Activated naive CD4-positive, alpha-beta T cell treated with anti-CD3 and anti-CD28 coated beads, Interleukin-2, amount 10 ng/mL, durations not matched to agents 7 days and 5 days (primary cell): Measurements from ENCODE around the gene VILL.
A peak's percentile ranks its signal among the peaks of the same experiment; 100 is the strongest.
"Not testable (repeated sequence)": the region's sequence is repeated elsewhere in the genome, so short reads cannot be mapped to it uniquely, and the experiment has no call there.

Experiments used
- CTCF ChIA-PET: fragments of 350-600 bp; sonication (Branson Sonifier 250); formaldehyde crosslinking; loops from one replicate; lab custom pipeline; 2021; ENCODE audit warnings: antibody characterized with exemption; lab: Charles Lee
- DNase-seq: peaks from one replicate; pipeline ENCODE4 v3.0.0-alpha.2; 2020
- H3K27ac Mint-ChIP-seq: one replicate; pipeline ENCODE4 v1.8.0; 2021; ENCODE audit warnings: mild to moderate bottlenecking, moderate library complexity, mixed read lengths
- H3K27me3 Mint-ChIP-seq: one replicate; pipeline ENCODE4 v1.8.0; 2021; ENCODE audit warnings: mild to moderate bottlenecking, mixed read lengths
- H3K36me3 Mint-ChIP-seq: one replicate; pipeline ENCODE4 v1.8.0; 2021; ENCODE audit warnings: mixed read lengths
- H3K4me1 Mint-ChIP-seq: one replicate; pipeline ENCODE4 v1.8.0; 2021; ENCODE audit warnings: mixed read lengths
- H3K4me3 Mint-ChIP-seq: one replicate; pipeline ENCODE4 v1.8.0; 2021; ENCODE audit warnings: mild to moderate bottlenecking, moderate library complexity, mixed read lengths
- H3K9me3 Mint-ChIP-seq: one replicate; pipeline ENCODE4 v1.8.0; 2021; ENCODE audit warnings: mixed read lengths

The VILL gene

DNA sequence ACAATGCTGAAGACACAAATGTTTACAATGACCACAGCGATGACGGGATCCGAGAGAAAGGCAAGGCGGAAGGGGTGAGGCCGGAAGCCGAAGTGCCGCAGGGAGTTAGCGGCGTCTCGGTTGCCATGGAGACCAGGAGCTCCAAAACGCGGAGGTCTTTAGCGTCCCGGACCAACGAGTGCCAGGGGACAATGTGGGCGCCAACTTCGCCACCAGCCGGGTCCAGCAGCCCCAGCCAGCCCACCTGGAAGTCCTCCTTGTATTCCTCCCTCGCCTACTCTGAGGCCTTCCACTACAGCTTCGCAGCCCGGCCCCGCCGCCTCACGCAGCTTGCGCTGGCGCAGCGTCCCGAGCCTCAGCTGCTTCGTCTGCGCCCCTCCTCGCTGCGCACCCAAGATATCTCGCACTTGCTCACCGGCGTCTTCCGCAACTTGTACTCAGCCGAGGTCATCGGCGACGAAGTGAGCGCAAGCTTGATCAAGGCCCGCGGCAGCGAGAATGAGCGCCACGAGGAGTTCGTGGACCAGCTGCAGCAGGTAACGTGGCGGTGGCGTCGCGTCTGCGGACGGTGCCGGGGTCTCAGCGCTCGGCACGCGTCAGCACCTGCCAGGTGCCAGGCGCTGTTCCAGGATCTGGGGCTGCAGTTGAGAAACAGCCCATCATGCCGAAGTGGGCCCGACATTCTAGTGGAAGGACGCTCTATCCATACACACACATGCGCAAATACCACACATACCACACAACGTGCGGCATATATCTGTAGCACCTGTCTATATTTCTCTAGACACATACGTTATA, 48.7 kb downstream of the VILL start, which contains the start of gene DLEC1:
Gene DLEC1, plus strand, starts transcription at position 108 of the 798 bp plus-strand sequence. Its CDS starts 18 bp downstream, at position 126.
- peak within 1 kb of the TSS; percentile 60 for H3K4me3 Mint-ChIP-seq
- CTCF ChIA-PET: interaction anchor here (0.7 to 1.8 kb wide), 10 partner anchors 10 to 457 kb away, joined by 3 to 7 read pairs (median 4); partner anchors contain the start of gene PLCD1
- peaks cover 10% of the 10 kb centered on the region for H3K9me3 Mint-ChIP-seq
- H3K27me3 Mint-ChIP-seq: peaks cover 5% of the 10 kb centered on the region
- peaks cover 13% of the 10 kb centered on the region for H3K36me3 Mint-ChIP-seq
- H3K27ac Mint-ChIP-seq: peak within 1 kb of the TSS; percentile 98
- peak; percentile 93 for DNase-seq
- H3K4me1 Mint-ChIP-seq: peaks cover 41% of the 10 kb centered on the region

DNA sequence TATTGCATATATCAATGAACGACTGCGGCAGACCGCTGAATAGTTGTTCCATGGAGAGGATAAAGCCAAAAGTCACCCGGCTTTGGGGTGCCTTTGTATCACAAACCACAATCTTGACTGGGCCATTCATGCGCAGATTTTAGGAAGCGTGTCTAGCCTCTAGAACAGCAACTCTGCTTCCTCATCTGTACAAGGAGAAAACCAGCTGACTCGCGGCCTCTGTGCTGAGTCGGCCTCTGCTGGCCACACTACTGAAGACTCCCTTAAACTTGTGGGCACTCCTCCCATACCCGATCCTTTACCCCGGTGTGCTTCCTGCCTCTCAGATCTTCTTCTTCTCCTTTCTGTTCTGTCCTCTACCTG, 49.3 kb downstream of the VILL start:
- CTCF ChIA-PET: interaction anchor here (0.8 to 1.8 kb wide), 5 partner anchors 12 to 457 kb away, joined by 3 to 7 read pairs (median 4); no protein-coding TSS in a partner anchor
- Mint-ChIP-seq H3K27me3 (peaks cover 1% of the 10 kb centered on the region), H3K4me3 (peak overlapping the region; percentile 60), H3K4me1 (peaks cover 41% of the 10 kb centered on the region), H3K27ac (peak overlapping the region; percentile 98), H3K36me3 (peaks cover 13% of the 10 kb centered on the region), H3K9me3 (peaks cover 10% of the 10 kb centered on the region)
- DNase-seq: peak; percentile 78

DNA sequence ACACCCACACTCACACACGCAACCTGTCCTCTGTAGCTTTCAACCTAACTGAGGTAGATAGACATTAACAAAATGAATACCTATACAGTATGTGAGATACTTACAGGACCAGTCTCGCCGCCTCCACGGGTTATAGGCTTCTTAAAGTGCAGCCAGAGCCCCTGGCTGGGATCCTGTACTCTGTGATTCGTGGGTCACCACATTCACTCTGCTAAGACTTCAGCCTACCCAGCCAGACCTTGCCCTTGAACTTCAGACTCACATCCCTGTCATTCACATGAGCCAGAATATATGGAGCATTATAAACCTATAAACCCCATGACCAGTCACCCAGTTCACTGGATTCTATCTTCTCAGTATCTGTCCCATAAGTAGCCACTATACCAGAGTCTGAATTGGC, 49.8 kb downstream of the VILL start:
- H3K27ac Mint-ChIP-seq: peak overlapping the region; percentile 98
- H3K4me1 Mint-ChIP-seq: peaks cover 41% of the 10 kb centered on the region
- peaks cover 13% of the 10 kb centered on the region for H3K36me3 Mint-ChIP-seq
- peaks cover 6% of the 10 kb centered on the region for H3K27me3 Mint-ChIP-seq
- peak overlapping the region; percentile 60 for H3K4me3 Mint-ChIP-seq
- CTCF ChIA-PET: interaction anchor here (1.0 to 1.8 kb wide), 3 partner anchors 12 to 44 kb away, joined by 4 to 7 read pairs (median 5); no protein-coding TSS in a partner anchor
- H3K9me3 Mint-ChIP-seq: peaks cover 10% of the 10 kb centered on the region
- DNase-seq: no peak

DNA sequence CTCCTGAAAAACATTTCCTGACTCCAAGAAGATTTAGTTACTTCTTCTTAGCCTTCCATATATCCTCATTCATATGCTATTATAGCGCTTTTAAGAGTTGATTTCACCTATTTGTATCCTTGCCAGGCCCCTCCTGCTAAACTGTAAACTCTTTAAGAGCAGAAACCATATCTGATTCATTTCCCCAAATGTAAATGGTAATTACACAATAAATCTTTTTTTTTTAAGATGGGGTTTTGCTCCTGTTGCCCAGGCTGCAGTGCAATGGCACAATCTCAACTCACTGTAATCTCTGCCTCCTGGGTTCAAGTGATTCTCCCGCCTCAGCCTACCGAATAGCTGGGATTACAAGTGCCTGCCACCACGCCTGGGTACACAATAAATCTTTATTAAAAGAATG, 52.9 kb downstream of the VILL start:
- H3K9me3 Mint-ChIP-seq: peaks cover 2% of the 10 kb centered on the region
- H3K27me3 Mint-ChIP-seq: peaks cover 7% of the 10 kb centered on the region
- H3K4me1 Mint-ChIP-seq: peaks cover 21% of the 10 kb centered on the region
- CTCF ChIA-PET: no interaction called here
- peaks cover 5% of the 10 kb centered on the region for H3K36me3 Mint-ChIP-seq
- DNase-seq: no peak
- no peak overlapping the region for H3K4me3 Mint-ChIP-seq
- no peak overlapping the region for H3K27ac Mint-ChIP-seq

DNA sequence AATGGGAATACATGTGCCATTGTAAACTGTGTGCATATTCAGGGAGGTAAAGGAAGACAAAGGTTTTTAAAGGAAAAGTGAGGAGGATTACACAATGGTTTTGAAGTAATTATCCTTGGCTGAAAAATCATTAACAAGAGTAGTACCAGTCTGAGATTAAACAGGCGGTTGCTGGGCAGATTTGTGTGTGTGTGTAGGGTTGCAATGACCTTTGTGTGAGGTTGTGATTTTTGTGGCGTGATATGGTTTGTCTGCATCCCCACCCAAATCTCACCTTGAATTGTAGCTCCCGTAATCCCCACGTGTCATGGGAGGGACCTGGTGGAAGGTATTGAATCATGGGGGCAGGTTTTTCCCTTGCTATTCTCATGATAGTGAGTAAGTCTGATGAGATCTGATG, 55.4 kb downstream of the VILL start:
- H3K4me3 Mint-ChIP-seq: no peak overlapping the region
- no peaks in the 10 kb centered on the region for H3K4me1 Mint-ChIP-seq
- no peak for DNase-seq
- CTCF ChIA-PET: interaction anchor here (1.1 kb wide), 1 partner anchor 44 kb away, joined by 4 read pairs; no protein-coding TSS in a partner anchor
- peaks cover 7% of the 10 kb centered on the region for H3K27me3 Mint-ChIP-seq
- H3K27ac Mint-ChIP-seq: no peak overlapping the region
- H3K9me3 Mint-ChIP-seq: no peaks in the 10 kb centered on the region
- peaks cover 3% of the 10 kb centered on the region for H3K36me3 Mint-ChIP-seq

DNA sequence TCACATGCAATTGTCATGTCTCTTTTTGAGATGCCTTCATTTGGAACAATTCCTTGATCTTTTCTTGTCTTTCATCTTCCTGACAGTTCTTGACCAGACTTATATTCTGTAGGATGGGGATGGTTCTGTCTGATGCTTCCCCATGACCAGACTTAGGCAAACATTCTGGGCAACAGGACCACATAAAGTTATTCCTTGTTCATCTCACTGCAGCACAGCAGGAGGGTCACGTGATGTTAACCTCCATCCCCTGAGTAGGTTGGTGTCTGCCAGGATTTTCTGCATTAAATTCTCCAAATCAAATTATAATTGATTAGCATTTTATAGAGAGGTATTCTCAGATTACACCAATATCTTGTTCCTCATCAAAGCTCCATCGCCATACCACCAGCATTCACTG, 56.2 kb downstream of the VILL start:
- DNase-seq: no peak
- H3K4me3 Mint-ChIP-seq: no peak overlapping the region
- no peak overlapping the region for H3K27ac Mint-ChIP-seq
- CTCF ChIA-PET: no interaction called here
- peaks cover 3% of the 10 kb centered on the region for H3K36me3 Mint-ChIP-seq
- H3K4me1 Mint-ChIP-seq: no peaks in the 10 kb centered on the region
- no peaks in the 10 kb centered on the region for H3K9me3 Mint-ChIP-seq
- H3K27me3 Mint-ChIP-seq: peaks cover 7% of the 10 kb centered on the region

DNA sequence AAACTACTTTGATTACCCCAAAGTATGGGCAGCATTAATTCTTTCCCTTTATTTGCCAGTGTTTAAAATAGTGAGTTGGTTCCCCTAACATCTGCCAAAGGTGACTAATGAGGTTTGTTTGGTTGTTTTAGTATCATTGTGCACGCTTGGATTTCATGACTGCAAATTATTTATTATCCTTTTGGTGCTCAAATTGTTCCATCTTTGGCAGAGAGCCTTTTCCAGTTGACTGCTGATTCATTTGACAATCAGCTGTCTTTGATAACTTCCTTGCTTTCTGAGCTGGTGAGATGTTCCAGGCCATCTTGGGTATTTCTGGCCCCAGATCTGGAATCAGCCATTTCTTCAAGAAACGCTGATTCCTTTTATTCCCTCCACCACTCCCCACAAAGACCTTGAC, 57.3 kb downstream of the VILL start:
- H3K27me3 Mint-ChIP-seq: peaks cover 7% of the 10 kb centered on the region

DNA sequence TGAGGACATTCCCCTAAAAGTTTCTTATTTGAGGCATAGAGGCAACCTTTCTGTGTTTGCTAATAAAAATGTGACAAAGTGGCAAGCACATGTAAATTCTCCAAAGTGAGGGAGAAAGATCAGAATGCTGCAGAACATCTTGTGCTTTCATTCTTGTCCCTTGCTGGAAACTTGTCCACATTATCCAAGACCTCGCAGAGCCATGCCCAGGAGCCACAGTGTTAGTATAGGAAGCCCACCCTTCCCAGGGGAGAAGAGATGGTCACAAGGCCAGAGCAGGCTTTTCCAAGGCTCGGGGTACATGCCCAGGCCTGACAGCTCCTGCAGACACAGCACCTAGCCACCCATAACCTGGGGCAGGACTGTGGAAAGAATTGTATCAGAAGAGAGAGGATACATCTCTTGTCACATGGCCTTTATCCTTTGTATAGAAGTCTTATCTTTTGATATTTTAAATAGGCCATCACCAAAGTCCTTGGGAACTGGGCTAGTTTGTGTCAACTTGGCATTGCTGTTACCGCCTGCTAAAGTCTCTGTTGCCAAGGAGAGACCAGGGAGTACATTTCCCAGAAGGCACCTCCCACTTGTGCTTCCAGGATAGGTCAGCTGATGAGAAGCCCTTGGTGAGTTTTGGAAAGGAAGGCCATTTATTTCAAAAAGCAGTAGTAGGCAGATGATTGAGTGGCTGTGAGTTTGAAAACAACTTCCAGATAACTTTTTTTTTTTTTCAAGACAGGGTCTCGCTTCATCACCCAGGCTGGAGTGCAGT, 59.0 kb downstream of the VILL start:
- Mint-ChIP-seq H3K27me3 (peaks cover 7% of the 10 kb centered on the region), H3K4me3 (no peak overlapping the region), H3K36me3 (peaks cover 3% of the 10 kb centered on the region), H3K27ac (no peak overlapping the region), H3K4me1 (peaks cover under 1% of the 10 kb centered on the region), H3K9me3 (peaks cover 2% of the 10 kb centered on the region)
- CTCF ChIA-PET: no interaction called here
- no peak for DNase-seq

More for the DNA sequence above, 57.3 kb downstream of the VILL start:
- Mint-ChIP-seq H3K9me3 (peaks cover 2% of the 10 kb centered on the region), H3K4me1 (no peaks in the 10 kb centered on the region), H3K4me3 (no peak overlapping the region), H3K36me3 (peaks cover 3% of the 10 kb centered on the region), H3K27ac (no peak overlapping the region)
- no peak for DNase-seq
- CTCF ChIA-PET: no interaction called here

DNA sequence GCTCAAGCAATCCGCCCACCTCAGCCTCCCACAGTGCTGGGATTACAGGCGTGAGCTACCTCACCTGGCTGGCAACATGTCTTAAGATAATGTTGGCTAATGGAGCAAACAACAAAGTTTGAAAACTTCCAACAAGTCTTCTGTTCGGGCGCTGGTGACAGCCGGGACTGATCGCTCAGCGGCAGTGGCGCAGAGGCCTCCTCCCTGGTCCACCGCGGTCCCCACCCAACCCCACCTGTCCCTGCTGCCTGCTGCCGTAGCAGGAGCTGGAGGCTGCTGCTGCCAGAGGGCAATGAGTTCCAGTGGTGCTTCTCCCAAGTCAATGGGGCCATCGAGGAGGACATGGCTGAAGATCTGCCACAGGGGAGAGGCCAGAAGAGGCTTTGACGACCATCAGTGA, 60.5 kb downstream of the VILL start:
- peaks cover 7% of the 10 kb centered on the region for H3K4me1 Mint-ChIP-seq
- CTCF ChIA-PET: interaction anchor here (1.6 kb wide), 1 partner anchor 11 kb away, joined by 5 read pairs; no protein-coding TSS in a partner anchor
- H3K9me3 Mint-ChIP-seq: peaks cover 2% of the 10 kb centered on the region
- H3K27me3 Mint-ChIP-seq: no peaks in the 10 kb centered on the region
- no peak for DNase-seq
- H3K4me3 Mint-ChIP-seq: no peak overlapping the region
- no peaks in the 10 kb centered on the region for H3K36me3 Mint-ChIP-seq
- no peak overlapping the region for H3K27ac Mint-ChIP-seq

DNA sequence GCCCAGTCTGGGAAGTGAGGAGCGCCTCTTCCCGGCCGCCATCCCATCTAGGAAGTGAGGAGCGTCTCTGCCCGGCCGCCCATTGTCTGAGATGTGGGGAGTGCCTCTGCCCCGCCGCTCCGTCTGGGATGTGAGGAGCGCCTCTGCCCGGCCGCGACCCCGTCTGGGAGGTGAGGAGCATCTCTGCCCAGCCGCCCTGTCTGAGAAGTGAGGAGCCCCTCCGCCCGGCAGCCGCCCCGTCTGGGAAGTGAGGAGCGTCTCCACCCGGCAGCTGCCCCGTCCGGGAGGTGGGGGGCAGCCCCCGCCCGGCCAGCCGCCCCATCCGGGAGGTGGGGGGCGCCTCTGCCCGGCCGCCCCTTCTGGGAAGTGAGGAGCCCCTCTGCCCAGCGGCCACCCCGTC, 62.7 kb downstream of the VILL start:
- H3K4me1 Mint-ChIP-seq, DNase-seq, H3K36me3 Mint-ChIP-seq, CTCF ChIA-PET, H3K27me3 Mint-ChIP-seq, H3K27ac Mint-ChIP-seq, H3K9me3 Mint-ChIP-seq, H3K4me3 Mint-ChIP-seq: not testable (repeated sequence)

DNA sequence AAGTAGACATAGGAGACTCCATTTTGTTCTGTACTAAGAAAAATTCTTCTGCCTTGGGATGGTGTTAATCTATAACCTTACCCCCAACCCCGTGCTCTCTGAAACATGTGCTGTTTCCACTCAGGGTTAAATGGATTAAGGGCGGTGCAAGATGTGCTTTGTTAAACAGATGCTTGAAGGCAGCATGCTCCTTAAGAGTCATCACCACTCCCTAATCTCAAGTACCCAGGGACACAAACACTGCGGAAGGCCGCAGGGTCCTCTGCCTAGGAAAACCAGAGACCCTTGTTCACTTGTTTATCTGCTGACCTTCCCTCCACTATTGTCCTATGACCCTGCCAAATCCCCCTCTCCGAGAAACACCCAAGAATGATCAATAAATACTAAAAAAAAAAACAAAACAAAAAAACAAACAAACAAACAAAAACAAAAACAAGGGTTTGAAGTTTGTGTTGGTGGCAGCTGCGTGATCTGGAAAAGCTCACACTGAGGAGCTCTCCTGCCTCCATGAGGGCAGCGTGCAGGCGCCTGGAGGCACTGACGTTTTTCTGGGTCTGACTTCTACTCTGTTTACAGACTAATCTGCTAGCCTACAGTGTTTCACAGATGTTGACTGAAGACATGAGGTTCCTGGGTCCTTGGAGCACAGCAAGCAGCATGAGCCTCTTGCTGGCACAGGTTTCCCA, 63.4 kb downstream of the VILL start:
- H3K9me3 Mint-ChIP-seq, DNase-seq, H3K27ac Mint-ChIP-seq, H3K4me1 Mint-ChIP-seq, H3K4me3 Mint-ChIP-seq, H3K27me3 Mint-ChIP-seq, H3K36me3 Mint-ChIP-seq, CTCF ChIA-PET: not testable (repeated sequence)

DNA sequence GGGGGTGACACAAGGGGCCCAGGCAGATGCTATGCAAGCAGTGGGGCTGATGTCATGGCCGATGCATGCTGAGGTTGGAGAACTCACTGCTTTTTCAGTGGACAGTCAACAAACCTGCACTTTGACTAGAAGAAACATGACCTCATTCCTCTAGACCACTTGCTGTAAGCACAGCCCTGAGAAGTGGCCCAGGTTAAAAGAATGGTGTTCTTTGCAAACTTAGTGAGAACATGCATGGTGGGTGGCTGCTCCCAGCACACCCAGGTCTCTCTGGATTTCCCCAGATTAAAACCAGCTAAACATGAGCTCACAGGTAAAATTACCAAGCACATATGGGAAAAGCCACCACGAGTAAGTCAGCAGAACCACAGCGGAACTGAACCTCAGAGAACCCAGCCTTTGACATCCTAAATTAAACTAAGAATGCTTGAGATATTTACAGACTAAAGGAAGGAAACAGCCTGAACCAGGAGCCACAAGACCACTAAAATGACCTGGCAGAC, 64.0 kb downstream of the VILL start:
- Mint-ChIP-seq H3K27ac (no peak overlapping the region), H3K36me3 (no peaks in the 10 kb centered on the region), H3K9me3 (peaks cover 2% of the 10 kb centered on the region), H3K4me1 (peaks cover 8% of the 10 kb centered on the region), H3K4me3 (no peak overlapping the region), H3K27me3 (no peaks in the 10 kb centered on the region)
- CTCF ChIA-PET: no interaction called here
- no peak for DNase-seq
